ENCODE data around the gene TBC1D4.

- no peak for TF ChIP-seq CTCF (IDR thresholded peaks at IDR 0.05)
- TF ChIP-seq POLR2AphosphoS5 (IDR thresholded peaks at IDR 0.05; ENCODE audit: low read depth, low read length) = no peak
Observed at GRCh38 chr13:75255147-75255546, 226.8 kb downstream of the TBC1D4 start.

Measured in Panc1 (cell line).